ENCODE measurements around the gene ZC3HAV1.

DNA sequence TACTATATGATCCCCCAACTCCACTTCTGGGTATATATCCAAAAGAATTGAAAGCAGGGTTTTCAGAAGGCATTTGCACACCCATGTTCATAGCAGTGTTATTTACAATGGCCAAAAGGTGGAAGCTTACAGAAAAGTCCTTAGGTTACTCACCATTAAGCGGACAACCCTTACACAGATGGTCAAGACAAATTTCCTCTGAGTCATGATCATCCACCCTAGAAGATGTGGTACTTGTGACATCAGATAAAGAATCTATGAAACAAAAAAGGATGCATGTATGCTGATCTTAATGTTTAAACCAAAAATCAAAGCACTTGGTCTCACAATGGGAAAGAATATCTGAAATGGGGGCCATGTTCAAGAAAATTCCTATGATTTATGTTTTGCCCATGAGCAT lies 31.1 kb downstream of the ZC3HAV1 start:
- TF ChIP-seq CTCF (conservative IDR thresholded peaks at IDR 0.05; ENCODE audit: low read depth, low read length): no peak
- no peak for TF ChIP-seq FOS (IDR thresholded peaks at IDR 0.05; ENCODE audit: low read depth, low read length)
- TF ChIP-seq, protein P1, sequence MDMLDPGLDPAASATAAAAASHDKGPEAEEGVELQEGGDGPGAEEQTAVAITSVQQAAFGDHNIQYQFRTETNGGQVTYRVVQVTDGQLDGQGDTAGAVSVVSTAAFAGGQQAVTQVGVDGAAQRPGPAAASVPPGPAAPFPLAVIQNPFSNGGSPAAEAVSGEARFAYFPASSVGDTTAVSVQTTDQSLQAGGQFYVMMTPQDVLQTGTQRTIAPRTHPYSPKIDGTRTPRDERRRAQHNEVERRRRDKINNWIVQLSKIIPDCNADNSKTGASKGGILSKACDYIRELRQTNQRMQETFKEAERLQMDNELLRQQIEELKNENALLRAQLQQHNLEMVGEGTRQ (IDR thresholded peaks at IDR 0.05; ENCODE audit: low read depth, low read length): no peak
- no peak for TF ChIP-seq RAD21 (IDR thresholded peaks at IDR 0.05; ENCODE audit: low read length)
- no peak for TF ChIP-seq POLR2A (IDR thresholded peaks at IDR 0.05; ENCODE audit: low read depth, low read length)
- TF ChIP-seq MXI1 (IDR thresholded peaks at IDR 0.05; ENCODE audit: borderline replicate concordance, low read depth, low read length): no peak
- no peak for TF ChIP-seq ELK1 (IDR thresholded peaks at IDR 0.05; ENCODE audit: borderline replicate concordance, low read depth, low read length)
- TF ChIP-seq RFX5 (IDR thresholded peaks at IDR 0.05; ENCODE audit: low read depth, low read length): no peak
- no peak for TF ChIP-seq RCOR1 (IDR thresholded peaks at IDR 0.05; ENCODE audit: insufficient replicate concordance, low read length)
- no peak for TF ChIP-seq MAFK (IDR thresholded peaks at IDR 0.05; ENCODE audit: low read depth, low read length)
- no peak for TF ChIP-seq SMC3 (IDR thresholded peaks at IDR 0.05; ENCODE audit: low read depth, low read length)
